GM21528 (cell line): ENCODE results near the gene PLXDC1.

Source experiments
- ATAC-seq: cut with Tn5 transposase; IDR thresholded peaks from one replicate; pipeline ENCODE4 v1.9.1; 2021; ENCODE audit warnings: mild to moderate bottlenecking, moderate library complexity; ENCODE audit not compliant: unreplicated experiment, low FRiP score

PLXDC1 gene

DNA sequence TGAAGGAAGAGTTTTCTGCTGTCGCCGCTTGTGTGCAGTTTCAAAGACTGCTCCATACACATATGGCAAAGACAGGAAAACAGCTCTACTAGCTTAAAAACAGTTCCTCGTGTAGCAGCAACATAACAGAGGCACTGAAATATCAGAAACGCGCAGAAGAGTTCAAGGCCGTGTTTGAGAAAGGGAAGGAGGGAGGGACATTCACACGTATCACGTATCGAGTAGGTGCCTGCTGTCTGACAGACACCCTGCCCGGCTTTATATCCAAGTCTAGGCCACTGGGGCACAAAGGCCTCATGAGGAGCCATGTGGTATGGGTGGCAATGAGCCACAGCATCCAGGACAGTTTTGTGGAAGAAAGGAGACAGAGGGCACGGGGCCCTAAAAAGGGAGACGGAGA lies 50.3 kb downstream of the PLXDC1 start:
- ATAC-seq, result no peak

DNA sequence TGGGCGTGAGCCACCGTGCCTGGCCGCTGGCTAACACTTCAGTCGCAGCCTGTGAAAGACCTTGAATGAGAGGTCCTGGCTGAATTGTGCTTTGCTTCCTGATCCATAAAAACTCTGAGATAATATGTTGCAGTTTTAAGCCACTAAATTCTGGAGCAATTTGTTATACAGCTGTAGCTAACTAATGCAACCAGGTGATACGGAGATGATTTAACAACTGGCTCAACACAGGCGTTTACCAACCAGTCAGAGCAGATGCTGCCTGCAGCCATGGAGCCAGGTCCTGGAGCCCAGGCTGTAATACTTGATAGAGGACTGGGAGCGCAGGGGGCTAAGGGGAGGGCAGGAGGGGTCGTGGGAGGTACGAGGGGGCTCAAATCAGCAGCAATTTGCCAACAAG lies 50.9 kb downstream of the PLXDC1 start:
- no peak for ATAC-seq

DNA sequence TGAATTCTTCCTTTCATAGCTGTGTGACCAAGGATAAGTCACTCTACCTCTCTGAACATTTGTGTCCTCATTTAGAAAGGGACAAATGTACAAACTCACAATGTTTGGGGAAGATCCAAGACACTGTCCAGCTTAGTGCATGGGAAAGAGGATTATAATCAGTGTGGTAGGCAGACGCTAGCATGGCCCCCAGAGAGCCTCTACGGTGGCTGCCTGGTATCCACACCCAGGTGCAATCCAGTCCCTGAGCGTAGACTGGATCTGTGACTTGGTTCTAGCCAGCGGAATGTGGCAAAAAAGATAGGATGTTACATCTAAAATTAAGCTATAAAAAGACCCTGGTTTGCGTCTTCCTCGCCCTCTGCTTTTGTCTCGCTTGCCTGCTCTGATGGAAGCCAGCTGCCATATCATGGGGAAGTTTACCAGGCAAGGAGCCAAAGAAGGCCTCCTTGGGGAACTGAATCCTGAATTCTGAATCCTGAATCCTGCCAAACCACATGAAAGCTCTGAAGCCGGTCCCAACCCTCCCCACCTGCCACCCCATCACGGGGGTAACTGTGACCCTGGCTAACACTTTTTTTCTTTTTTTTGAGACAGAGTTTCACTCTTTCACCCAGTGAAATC lies 51.7 kb downstream of the PLXDC1 start:
- no peak for ATAC-seq

DNA sequence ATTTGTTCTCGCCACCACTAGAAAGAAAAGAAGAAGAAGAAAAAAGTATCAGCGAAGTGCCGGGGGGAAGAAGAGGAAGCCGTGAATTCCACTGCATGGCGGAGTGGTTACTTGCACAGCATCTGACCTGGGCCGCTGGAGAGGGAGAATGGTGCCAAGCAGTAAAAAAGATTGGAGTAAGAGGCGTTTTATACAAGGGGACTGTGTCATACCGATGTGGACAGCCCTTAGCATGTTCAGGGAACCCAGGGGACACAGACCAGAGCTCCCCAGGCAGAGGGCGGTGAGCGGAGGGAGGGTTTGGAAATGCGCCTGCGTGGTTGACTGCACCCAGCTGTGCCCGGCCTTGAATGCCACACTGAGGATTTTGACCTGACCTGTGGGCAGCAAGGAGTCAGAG lies 52.8 kb downstream of the PLXDC1 start:
- no peak for ATAC-seq

DNA sequence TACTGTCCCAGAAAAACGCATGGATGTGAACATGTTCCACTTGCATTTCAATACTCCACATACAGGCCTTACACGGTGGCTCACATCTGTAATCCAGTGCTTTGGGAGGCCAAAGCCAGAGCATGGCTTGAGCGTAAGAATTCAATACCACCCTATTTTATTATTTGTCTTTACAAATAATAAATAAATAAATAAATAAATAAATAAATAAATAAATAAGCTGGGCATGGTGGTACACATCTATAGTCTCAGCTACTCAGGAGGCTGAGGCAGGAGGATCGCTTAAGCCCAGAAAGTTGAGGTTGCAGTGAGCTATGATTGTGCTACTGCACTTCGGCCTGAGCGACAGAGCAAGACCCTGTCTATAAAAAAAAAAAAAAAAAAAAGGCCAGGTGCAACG lies 53.9 kb downstream of the PLXDC1 start:
- ATAC-seq, result no peak

DNA sequence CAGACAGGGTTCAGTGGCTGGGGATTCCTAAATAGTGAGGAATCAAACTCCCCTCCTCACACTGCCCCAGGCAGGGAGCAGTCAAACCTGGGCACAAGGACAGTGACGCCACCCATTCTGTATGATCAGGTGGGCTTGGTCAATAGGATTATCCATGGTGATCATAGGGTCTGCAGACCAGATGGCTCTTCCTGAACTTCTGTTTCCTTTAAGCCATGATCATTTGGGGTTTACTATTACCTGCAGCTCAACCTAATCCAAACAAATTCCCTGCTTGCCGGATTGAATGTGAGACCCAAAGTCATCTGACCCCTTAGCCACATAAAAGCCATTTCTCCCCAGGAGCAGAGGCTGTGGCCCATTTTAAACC lies 54.3 kb downstream of the PLXDC1 start:
- no peak for ATAC-seq

DNA sequence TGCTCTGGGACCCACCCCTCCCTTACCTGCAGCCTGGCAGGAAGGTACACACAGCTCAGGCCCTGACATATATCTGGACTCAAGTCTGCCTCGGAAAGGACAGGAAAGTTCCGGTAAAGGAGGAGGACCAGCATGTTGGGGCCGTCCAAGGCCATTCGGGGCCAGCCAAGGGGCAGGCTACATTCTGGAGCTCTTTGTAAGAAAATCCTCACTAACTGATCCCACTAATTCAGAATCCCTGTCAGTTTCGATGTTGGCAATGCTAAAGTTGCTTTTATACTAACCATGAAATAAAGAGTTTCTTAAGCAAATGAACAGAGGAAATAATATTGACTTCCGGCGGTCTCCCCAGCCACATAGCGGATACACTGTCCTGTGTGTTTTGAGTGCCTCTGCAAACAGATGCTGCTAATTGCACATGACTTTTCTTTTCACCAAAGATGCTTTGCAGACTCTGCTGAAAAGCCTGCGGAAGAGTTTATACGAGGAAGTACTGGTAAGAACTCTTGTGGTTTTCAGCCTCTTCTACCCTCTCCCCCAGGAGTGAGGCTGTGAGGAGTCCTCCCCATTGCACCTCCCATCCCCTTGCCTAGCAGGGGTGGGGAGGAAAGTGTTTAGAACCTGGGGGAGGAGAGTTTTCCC lies 54.8 kb downstream of the PLXDC1 start:
- no peak for ATAC-seq

DNA sequence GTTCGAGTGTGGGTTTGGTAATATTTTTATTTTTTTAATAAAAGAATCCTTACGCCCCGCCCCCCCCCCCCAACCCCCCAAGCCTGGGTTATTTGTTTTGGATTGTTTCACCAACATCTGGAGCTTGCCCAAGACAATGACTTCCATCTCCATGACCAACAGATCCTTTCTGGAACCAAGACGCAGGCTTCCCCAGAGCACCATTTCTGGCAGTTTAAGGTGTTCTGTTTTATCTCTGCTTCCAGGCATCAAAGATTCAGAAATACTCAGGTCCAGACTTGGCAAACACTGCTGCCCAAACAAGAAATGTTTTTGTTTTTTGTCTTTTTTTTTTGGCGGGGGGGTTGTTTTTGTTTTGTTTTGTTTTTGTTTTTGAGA lies 56.1 kb downstream of the PLXDC1 start:
- ATAC-seq, result no peak

DNA sequence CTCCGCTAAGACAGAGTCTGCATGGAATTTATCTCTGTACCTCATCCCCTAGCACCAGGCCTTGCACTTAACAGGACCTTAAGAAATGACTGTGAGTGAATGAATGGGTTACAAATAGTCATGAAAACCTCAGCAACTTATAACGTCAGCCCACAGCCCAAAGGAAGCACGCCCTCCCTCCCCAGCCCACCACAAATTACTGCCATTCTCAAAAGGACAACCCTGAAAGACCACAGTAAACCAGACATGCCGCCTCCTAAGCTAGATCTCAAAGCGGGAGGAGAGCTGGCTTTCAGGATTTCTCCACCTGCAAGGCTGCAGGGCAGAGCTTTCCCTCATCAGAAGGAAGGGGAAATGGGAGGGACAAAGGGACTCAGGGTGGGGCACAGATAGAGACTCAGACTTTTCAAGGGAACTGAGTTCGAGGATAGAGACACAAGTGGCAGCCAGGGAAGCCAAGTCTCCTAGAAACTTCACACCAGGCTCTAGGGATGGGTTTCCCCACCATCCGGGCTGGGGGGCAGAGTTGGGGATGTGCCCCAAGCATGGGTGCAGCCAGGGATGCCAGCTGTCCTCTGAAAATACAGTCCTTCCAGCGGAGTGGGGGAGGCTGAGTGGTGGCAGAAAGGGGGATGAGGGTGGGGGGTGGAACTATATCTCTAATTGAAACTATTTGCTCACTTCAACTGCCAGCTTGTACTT lies 56.7 kb downstream of the PLXDC1 start:
- no peak for ATAC-seq

DNA sequence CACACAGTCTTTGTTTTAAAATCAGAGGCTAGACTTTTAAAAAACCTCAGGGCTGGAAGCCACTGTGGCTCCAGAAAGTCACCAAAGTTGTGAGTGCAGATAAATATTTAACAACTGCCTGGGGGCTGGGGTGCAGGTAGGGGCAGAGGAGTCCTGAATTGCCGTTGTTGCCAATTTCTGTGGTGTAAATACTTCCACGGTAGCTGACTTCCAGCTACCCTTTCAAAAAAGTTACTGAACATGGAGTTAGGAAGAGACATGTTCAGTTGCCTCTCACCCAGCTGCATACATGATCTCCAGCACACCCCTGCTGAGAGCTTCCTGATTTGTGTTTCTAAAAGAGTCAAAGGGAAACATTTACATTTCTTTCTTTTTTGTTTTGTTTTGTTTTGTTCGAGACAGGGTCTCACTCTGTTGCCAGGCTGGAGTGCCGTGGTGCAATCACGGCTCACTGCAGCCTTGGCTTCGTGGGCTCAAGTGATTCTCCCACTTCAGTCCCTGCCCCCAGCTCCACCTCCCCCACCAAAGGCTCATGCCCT lies 58.7 kb downstream of the PLXDC1 start:
- no peak for ATAC-seq

DNA sequence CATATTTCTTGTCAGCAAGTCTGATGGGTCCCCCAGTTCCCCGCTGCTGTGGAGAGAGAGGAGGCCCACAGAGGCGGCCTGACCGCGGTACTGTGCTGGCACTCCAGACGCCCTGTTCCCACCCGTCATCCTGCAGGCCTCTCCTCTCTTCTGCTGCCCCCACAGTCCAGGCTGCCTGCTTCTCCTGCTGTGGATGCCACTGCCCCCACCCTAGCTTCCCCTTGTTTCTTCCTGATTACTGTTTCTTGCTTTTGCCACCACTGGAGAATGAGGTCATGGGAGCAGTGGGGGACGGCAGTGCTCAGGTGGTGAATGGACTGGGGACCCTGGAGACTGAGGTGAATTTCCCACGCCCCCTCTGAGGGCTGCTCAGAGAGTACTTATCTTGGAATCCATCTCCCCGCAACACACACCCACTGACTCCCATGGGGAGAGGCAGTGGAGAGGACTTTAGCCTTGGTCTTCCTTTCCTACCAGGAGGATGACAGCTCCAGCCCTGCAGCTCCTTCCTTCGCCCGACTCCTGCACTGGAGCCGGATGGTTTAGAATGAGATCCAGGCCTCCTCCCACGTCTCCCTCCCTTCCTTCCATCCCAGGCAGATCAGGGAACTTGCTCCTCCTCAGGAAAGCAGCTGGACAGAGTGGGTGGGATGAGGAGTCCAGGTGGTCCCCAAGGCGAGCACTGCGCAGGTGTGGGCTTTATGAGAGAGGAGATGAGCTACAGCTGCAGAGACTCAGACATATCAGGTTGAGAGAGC lies 60.4 kb downstream of the PLXDC1 start:
- ATAC-seq, result no peak

DNA sequence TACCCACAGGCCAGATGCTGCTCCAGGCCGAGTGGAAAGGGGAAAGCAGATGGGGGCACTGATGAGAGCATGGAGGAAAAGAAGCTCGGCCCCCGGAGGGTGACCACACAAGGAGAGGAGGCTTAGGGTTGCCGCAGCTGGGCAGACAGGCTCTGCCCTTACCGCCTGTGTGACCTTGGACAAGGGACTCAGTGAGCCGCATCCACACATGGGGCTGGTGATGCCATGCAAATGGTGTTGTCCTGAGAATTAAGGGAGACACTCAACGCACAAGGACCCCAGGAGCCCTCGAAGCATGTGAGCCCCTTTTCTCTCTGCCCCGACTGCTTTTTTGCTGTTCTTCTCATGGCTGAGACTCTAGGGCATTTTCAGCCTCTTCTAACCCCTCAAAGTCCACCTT lies 61.0 kb downstream of the PLXDC1 start:
- ATAC-seq, result no peak

DNA sequence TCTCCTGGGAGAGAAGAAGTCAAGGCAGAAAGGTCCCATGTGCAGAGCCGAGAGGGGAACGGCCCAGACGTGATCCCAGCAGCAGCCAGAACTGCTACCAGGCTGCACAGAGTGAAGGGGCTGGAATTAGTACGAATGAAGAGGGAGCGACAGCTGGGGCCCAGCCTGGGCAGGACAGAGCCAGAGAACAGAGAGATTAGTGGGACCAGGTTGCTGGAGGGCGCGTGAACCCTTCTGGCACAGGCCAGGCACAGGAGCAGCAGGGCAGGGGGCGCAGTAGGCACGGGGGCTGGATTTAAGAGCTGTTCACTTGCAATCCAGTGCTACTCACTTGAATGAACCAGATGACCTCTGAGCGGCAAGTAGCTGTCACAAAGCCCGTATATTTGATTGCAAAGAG lies 66.9 kb downstream of the PLXDC1 start:
- no peak for ATAC-seq

DNA sequence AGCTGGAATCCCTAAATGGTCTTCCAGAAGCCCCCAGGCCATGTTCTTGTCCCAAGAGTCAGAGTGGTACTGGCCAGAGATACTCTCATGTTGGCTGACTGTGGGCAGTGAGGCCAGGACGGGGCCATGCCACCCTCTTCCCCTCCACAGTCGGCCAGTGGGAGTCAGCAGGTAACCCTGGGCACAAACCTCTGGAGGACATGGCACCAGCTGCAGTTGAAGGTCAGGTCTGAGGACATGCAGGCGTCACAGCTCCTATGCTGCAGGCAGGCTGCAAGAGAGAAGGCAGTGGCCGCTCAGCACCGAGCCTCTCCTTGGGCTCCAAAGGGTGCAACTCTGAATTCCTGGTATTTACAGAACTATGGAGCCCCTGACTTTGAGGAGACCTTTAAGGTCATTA lies 68.2 kb downstream of the PLXDC1 start:
- ATAC-seq, result no peak

DNA sequence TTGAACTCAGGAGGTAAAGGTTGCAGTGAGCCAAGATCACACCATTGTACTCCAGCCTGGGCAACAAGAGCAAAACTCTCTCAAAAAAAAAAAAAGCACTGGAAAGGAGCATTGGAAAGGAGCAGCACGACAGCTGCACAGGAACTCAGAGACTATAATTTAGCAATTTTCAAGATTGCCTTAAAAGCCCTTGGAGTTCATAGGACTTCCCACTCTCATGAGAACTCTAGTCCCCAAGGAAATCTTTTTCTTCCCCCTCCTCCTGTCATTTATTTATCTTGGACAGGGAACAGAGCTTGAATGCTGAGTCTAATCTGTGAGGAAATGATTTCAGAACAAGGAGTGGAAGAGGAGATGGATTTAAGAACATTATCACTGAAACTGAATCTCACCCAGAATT lies 69.0 kb downstream of the PLXDC1 start:
- no peak for ATAC-seq

DNA sequence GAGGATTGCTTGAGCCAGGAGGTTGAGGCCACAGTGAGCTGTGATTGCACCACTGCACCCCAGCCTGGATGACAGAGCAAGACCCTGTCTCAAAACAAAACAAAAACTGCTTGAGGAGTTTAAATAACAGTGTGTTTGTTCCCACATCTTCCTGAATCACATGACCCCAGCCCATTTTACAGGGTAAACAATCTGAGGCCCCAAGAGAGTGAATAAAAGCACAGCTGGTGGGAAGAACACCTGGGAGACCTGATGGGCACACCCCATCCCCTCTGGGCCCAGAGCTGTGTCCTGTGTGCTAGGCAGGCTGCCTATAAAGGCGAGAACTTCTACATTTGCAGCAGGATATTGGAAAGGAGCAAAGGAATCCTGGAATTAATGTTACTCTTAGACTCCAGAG lies 69.6 kb downstream of the PLXDC1 start:
- no peak for ATAC-seq

DNA sequence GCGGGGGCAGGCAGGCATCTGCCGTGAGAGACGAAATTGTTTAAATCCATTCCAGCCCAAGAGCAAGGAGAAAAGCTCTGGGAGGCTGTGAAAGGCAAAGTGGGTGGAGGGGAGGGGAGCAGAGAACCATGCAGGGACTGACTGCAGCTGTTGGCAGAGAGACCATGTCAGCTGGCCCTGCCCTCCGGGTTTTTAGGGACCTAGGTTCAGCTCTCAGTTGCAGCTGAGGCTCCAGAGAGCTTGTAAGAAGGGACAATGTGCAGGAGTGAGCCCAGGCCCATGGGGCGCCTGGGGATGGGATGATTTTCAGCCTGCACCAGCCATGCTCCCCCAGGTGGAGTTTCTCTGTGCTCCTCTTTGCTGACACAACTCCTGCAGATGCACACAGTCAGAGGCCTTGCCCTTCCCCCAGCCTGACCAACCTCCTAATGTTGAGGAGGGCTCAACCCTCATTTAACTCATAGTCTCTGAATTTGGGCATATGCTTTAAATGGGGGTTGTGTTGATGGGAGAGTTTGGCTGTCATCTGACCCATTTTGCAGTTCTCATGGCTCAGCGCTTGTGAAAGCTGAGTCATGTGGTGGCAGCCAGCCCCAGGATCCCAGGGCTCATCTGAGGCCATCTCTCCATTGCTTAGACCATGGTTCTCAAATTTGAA lies 70.9 kb downstream of the PLXDC1 start:
- no peak for ATAC-seq

DNA sequence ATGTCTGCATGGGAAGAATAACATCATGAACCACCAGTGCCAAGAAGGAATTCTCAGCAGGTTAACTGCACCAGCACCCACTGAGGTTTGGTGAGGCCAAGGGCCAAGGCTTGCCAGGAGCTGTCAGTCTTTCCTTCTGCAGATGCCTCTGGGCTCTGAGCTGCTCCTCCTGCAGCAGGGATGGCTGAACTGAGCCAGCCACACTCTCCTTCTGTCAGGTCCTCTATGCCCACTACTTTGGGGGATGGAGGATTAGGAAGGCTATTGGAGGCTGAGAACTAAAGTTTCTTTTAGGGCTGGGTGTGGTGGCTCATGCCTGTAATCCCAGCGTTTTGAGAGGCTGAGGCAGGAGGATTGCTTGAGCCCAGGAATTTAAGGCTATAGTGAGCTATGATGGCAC lies 71.6 kb downstream of the PLXDC1 start:
- ATAC-seq, result no peak

DNA sequence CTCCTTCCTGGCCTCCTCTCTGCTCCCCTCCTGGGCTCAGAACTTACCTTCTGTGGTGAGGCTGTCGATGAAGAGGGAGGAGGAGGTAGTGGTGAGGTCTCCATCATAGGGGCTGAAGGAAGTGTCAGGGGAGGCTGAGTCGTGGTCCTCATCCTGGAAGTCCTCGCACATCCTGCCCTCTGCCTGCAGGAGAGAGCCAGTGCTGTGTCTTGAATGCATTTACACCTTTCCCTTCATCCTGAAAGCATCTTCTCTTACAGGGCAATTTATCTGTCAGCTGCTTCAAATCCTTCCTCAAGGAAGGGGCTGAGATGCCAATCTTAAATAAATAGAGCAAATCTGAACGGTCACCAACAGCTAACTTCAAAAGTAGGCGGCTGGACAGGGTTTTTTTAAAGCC lies 73.6 kb downstream of the PLXDC1 start:
- ATAC-seq, result no peak

DNA sequence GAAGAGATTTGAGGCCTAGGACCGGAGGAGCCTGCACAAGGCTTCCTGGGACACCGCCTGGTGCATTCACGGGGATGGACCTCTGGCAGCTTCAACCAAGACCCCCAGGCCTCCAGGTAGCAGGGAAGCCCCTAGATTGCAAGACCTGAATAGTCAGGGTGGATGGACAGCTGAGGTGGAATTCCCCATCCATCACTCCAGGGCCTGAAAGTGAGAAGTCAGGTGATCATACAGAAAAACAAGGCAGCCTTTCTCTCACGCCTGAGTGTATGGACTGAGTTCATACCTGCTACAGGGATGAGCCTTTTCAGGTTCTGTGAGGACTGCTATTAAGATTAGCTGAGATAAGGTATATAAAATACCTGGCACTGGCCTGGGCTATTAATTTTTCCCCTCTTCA lies 74.2 kb downstream of the PLXDC1 start:
- ATAC-seq, result no peak

DNA sequence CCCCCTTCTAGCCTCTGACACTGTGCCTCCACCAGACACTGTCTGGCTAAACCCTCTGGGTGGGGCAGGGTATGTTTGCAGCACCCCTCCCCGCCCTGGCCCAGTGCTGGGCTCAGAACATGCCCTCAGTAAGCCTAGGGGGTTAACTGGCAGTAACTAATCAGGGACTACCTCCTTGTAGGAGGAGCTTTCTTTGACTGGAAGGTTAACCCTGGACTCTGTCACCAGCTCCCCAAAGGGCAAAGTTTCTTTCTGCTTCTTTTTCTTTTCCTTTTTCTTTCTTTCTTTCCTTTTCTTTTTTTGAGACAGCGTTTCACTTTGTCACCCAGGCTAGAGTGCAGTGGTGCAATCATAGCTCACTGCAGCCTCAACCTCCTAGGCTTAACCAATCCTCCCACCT lies 76.8 kb downstream of the PLXDC1 start:
- ATAC-seq, result no peak
